Measurements from ENCODE around the gene IL18R1.

Gene IL18R1

GRCh38 chr2:102438111-102438510, 82.5 kb downstream of the IL18R1 start:
- Mint-ChIP-seq H3K27ac (no peak overlapping the region), H3K27me3 (ENCODE audit: low read depth) (no peaks in the 10 kb centered on the region), H3K4me1 (no peaks in the 10 kb centered on the region), H3K36me3 (ENCODE audit: low read depth) (no peaks in the 10 kb centered on the region), H3K4me3 (no peak overlapping the region), H3K9me3 (no peaks in the 10 kb centered on the region)
- no peak for TF ChIP-seq CTCF (IDR thresholded peaks at IDR 0.05; ENCODE audit: unreplicated experiment in 3 of 3)

GRCh38 chr2:102438578-102438977, 83.0 kb downstream of the IL18R1 start:
- Mint-ChIP-seq H3K36me3 (ENCODE audit: low read depth) (no peaks in the 10 kb centered on the region), H3K27me3 (ENCODE audit: low read depth) (no peaks in the 10 kb centered on the region), H3K9me3 (no peaks in the 10 kb centered on the region), H3K4me3 (no peak overlapping the region), H3K4me1 (no peaks in the 10 kb centered on the region), H3K27ac (no peak overlapping the region)
- TF ChIP-seq CTCF (IDR thresholded peaks at IDR 0.05; ENCODE audit: unreplicated experiment in 3 of 3): no peak

- Mint-ChIP-seq H3K9me3 (no peaks in the 10 kb centered on the region), H3K36me3 (ENCODE audit: low read depth) (no peaks in the 10 kb centered on the region), H3K27me3 (ENCODE audit: low read depth) (no peaks in the 10 kb centered on the region), H3K4me1 (no peaks in the 10 kb centered on the region), H3K4me3 (no peak overlapping the region), H3K27ac (no peak overlapping the region)
- no peak for TF ChIP-seq CTCF (IDR thresholded peaks at IDR 0.05; ENCODE audit: unreplicated experiment in 3 of 3)
Measured at GRCh38 chr2:102439065-102439695, 83.6 kb downstream of the IL18R1 start.

GRCh38 chr2:102442967-102443828, 87.6 kb downstream of the IL18R1 start:
- Mint-ChIP-seq H3K9me3 (no peaks in the 10 kb centered on the region), H3K36me3 (ENCODE audit: low read depth) (no peaks in the 10 kb centered on the region), H3K27me3 (ENCODE audit: low read depth) (no peaks in the 10 kb centered on the region), H3K4me3 (no peak overlapping the region), H3K27ac (no peak overlapping the region), H3K4me1 (no peaks in the 10 kb centered on the region)
- peak; percentile 68 to 76 (median 74) for TF ChIP-seq CTCF (IDR thresholded peaks at IDR 0.05; ENCODE audit: unreplicated experiment in 3 of 3)

GRCh38 chr2:102444233-102444632, 88.6 kb downstream of the IL18R1 start:
- H3K4me3 Mint-ChIP-seq: no peak overlapping the region
- H3K36me3 Mint-ChIP-seq (ENCODE audit: low read depth): no peaks in the 10 kb centered on the region
- no peak overlapping the region for H3K27ac Mint-ChIP-seq
- H3K9me3 Mint-ChIP-seq: no peaks in the 10 kb centered on the region
- H3K4me1 Mint-ChIP-seq: no peaks in the 10 kb centered on the region
- no peak for TF ChIP-seq CTCF (IDR thresholded peaks at IDR 0.05; ENCODE audit: unreplicated experiment in 3 of 3)
- no peaks in the 10 kb centered on the region for H3K27me3 Mint-ChIP-seq (ENCODE audit: low read depth)
